Skeletal muscle satellite cell (primary cell): Measurements from ENCODE around the gene IGDCC3.

Experiments
- H3K27me3 ChIP-seq: 2 replicates; pipeline ENCODE4 v1.7.0; 2013; ENCODE audit warnings: low read length; ENCODE audit not compliant: control insufficient read depth, insufficient read depth
- H3K36me3 ChIP-seq: 2 replicates; pipeline ENCODE4 v1.7.0; 2013; ENCODE audit warnings: mild to moderate bottlenecking, control low read depth, low read length; ENCODE audit not compliant: insufficient read depth
- H3K4me1 ChIP-seq: 2 replicates; pipeline ENCODE4 v1.7.0; 2013; ENCODE audit warnings: low read length; ENCODE audit not compliant: control insufficient read depth, insufficient read depth
- H3K4me2 ChIP-seq: 2 replicates; pipeline ENCODE4 v1.7.0; 2013; ENCODE audit warnings: mild to moderate bottlenecking, low read length
- H3K4me3 ChIP-seq: 2 replicates; pipeline ENCODE4 v1.7.0; 2013; ENCODE audit warnings: low read length
- H3K9ac ChIP-seq: 2 replicates; pipeline ENCODE4 v1.7.0; 2013; ENCODE audit warnings: mild to moderate bottlenecking, low read depth, low read length, moderate library complexity
- H3K9me3 ChIP-seq: replicated peaks from 2 replicates; pipeline ENCODE4 v1.7.0; 2013; ENCODE audit warnings: mild to moderate bottlenecking, control low read depth, low read length

The IGDCC3 gene

GRCh38 chr15:65306551-65306950, 71.3 kb downstream of the IGDCC3 start:
- H3K4me1 ChIP-seq: peaks cover 4% of the 10 kb centered on the region
- H3K4me3 ChIP-seq: no peak overlapping the region
- no peaks in the 10 kb centered on the region for H3K9me3 ChIP-seq
- H3K27me3 ChIP-seq: no peaks in the 10 kb centered on the region
- no peak overlapping the region for H3K4me2 ChIP-seq
- H3K36me3 ChIP-seq: no peaks in the 10 kb centered on the region
- H3K9ac ChIP-seq: no peak overlapping the region

- H3K4me2 ChIP-seq: no peak overlapping the region
- H3K27me3 ChIP-seq: no peaks in the 10 kb centered on the region
- no peak overlapping the region for H3K9ac ChIP-seq
- peaks cover 4% of the 10 kb centered on the region for H3K4me1 ChIP-seq
- no peaks in the 10 kb centered on the region for H3K9me3 ChIP-seq
- no peak overlapping the region for H3K4me3 ChIP-seq
- H3K36me3 ChIP-seq: no peaks in the 10 kb centered on the region
These were observed 72.0 kb downstream of the IGDCC3 start for GRCh38 chr15:65305776-65306175.

GRCh38 chr15:65305150-65305758, 72.5 kb downstream of the IGDCC3 start:
- Histone ChIP-seq H3K36me3 (no peaks in the 10 kb centered on the region), H3K9ac (no peak overlapping the region), H3K4me3 (no peak overlapping the region), H3K4me2 (no peak overlapping the region), H3K27me3 (no peaks in the 10 kb centered on the region), H3K9me3 (no peaks in the 10 kb centered on the region), H3K4me1 (peaks cover 4% of the 10 kb centered on the region)

- Histone ChIP-seq H3K4me3 (peak within 1 kb of the TSS; percentile 66), H3K27me3 (no peaks in the 10 kb centered on the region), H3K4me1 (peaks cover 4% of the 10 kb centered on the region), H3K9ac (peak within 1 kb of the TSS; percentile 85), H3K36me3 (no peaks in the 10 kb centered on the region), H3K4me2 (peak within 1 kb of the TSS; percentile 90), H3K9me3 (no peaks in the 10 kb centered on the region)
These were observed 73.2 kb downstream of the IGDCC3 start, which contains the start of gene RNU5B-1 for GRCh38 chr15:65304381-65305149. Gene RNU5B-1 (plus strand): TSS chr15:65304677.

- Histone ChIP-seq H3K4me3 (peak overlapping the region; percentile 66), H3K4me1 (peaks cover 4% of the 10 kb centered on the region), H3K27me3 (no peaks in the 10 kb centered on the region), H3K9ac (peak overlapping the region; percentile 85), H3K36me3 (no peaks in the 10 kb centered on the region), H3K9me3 (no peaks in the 10 kb centered on the region), H3K4me2 (peak overlapping the region; percentile 90)
These were observed 74.0 kb downstream of the IGDCC3 start for GRCh38 chr15:65303687-65304380.

GRCh38 chr15:65302061-65302460, 75.7 kb downstream of the IGDCC3 start:
- no peaks in the 10 kb centered on the region for H3K27me3 ChIP-seq
- no peak overlapping the region for H3K4me3 ChIP-seq
- H3K9ac ChIP-seq: no peak overlapping the region
- no peak overlapping the region for H3K4me2 ChIP-seq
- H3K4me1 ChIP-seq: peaks cover 4% of the 10 kb centered on the region
- no peaks in the 10 kb centered on the region for H3K36me3 ChIP-seq
- H3K9me3 ChIP-seq: no peaks in the 10 kb centered on the region

GRCh38 chr15:65300924-65301441, 76.8 kb downstream of the IGDCC3 start:
- no peak overlapping the region for H3K9ac ChIP-seq
- H3K27me3 ChIP-seq: no peaks in the 10 kb centered on the region
- peaks cover 4% of the 10 kb centered on the region for H3K4me1 ChIP-seq
- H3K4me2 ChIP-seq: no peak overlapping the region
- no peak overlapping the region for H3K4me3 ChIP-seq
- H3K9me3 ChIP-seq: no peaks in the 10 kb centered on the region
- no peaks in the 10 kb centered on the region for H3K36me3 ChIP-seq

GRCh38 chr15:65298731-65299130, 79.1 kb downstream of the IGDCC3 start:
- H3K27me3 ChIP-seq: no peaks in the 10 kb centered on the region
- H3K4me2 ChIP-seq: no peak overlapping the region
- no peak overlapping the region for H3K4me3 ChIP-seq
- H3K36me3 ChIP-seq: no peaks in the 10 kb centered on the region
- H3K9ac ChIP-seq: no peak overlapping the region
- H3K9me3 ChIP-seq: no peaks in the 10 kb centered on the region
- H3K4me1 ChIP-seq: peaks cover 4% of the 10 kb centered on the region

DNA sequence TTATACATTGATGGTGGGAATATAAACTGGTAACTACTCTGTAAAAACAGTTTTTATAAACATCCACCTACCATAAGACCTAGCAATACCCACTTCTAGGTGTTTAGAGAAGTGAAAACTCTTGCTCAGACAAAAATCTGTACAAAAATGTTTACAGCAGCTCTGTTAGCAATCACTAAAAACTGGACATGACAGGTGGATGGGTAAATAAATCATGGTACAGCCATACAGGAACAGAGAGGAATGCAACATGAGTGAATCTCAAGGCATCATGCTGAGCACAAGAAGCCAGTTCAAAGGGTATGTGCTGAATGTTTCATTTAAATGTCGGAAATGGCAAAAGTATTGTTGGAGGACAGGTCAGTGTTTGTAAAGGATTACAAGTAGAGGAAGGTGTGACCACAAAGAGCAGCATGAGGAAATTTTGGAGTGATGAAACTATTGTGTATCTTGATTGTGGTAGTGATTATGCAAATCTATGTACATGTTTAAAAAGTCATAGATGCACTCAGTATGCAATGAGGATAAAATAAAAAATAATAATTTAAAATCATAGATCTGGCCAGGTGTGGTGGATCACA, 84.8 kb downstream of the IGDCC3 start:
- no peak overlapping the region for H3K9ac ChIP-seq
- H3K4me3 ChIP-seq: no peak overlapping the region
- no peaks in the 10 kb centered on the region for H3K4me1 ChIP-seq
- no peaks in the 10 kb centered on the region for H3K9me3 ChIP-seq
- peaks cover 10% of the 10 kb centered on the region for H3K27me3 ChIP-seq
- no peaks in the 10 kb centered on the region for H3K36me3 ChIP-seq
- H3K4me2 ChIP-seq: no peak overlapping the region

- no peak overlapping the region for H3K9ac ChIP-seq
- no peak overlapping the region for H3K4me2 ChIP-seq
- H3K4me1 ChIP-seq: peaks cover 12% of the 10 kb centered on the region
- H3K4me3 ChIP-seq: no peak overlapping the region
- no peaks in the 10 kb centered on the region for H3K9me3 ChIP-seq
- no peaks in the 10 kb centered on the region for H3K36me3 ChIP-seq
- H3K27me3 ChIP-seq: peaks cover 10% of the 10 kb centered on the region
These were observed 87.6 kb downstream of the IGDCC3 start for GRCh38 chr15:65290228-65290627.

DNA sequence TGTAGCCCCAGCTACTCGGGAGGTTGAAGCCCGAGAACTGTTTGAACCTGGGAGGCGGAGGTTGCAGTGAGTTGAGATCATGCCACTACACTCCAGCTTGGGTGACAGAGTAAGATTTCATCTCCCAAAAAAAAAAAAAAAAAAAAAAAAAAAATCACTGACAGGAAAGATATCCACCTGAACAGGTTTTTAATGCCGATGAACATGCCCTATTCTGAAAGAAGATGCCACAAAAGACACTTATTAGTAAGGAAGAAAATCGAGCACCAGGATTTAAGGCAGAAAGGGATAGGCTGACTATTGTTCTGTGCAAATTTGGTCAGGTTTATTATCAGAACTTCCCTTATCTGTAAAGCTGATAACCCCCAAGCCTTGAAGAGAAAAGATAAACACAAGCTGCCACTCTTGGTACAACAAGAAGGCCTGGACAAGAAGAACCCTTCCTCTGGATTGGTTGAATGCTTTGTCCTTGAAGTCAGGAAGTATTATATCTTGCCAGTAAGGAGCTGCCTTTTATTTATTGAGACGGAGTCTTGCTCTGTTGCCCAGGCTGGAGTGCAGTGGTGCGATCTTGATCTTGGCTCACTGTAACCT, 88.4 kb downstream of the IGDCC3 start:
- Histone ChIP-seq H3K4me1 (peaks cover 12% of the 10 kb centered on the region), H3K36me3 (no peaks in the 10 kb centered on the region), H3K4me2 (no peak overlapping the region), H3K9ac (no peak overlapping the region), H3K27me3 (peaks cover 10% of the 10 kb centered on the region), H3K4me3 (no peak overlapping the region), H3K9me3 (no peaks in the 10 kb centered on the region)
